NCI-H1092 (cell line): ENCODE results near the gene EXOC3L4.
"Not testable (repeated sequence)": the region's sequence is repeated elsewhere in the genome, so short reads cannot be mapped to it uniquely, and the experiment has no call there.

Experiments
- DNase-seq: peaks from one replicate; lab custom pipeline; 2025; lab: John Stamatoyannopoulos, UW

EXOC3L4 gene

GRCh38 chr14:103105580-103106150, 11.1 kb downstream of the EXOC3L4 start:
- DNase-seq, result no peak

DNA sequence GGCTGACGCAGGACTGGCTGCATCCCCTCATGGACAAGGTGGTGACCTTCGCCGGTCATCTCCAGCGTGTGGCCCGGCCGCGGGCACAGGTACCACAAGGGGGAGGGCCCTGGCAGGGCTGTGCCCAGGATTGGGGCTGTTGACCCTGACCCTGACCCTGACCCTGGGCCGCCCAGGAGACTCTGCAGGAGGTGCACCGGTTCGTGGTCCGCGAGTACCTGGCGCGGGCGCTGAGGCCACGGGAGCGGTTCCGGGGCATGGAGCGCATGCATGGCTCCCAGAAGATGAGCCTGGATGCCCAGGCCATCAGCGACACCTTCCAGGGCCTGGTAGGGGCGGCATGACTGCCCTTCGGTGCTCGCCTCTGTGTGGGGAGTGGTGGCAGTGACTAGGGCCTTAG, 12.9 kb downstream of the EXOC3L4 start:
- no peak for DNase-seq

GRCh38 chr14:103107941-103108748, 13.6 kb downstream of the EXOC3L4 start:
- no peak for DNase-seq

GRCh38 chr14:103108749-103109207, 14.3 kb downstream of the EXOC3L4 start:
- DNase-seq, result no peak

- no peak for DNase-seq
Observed at GRCh38 chr14:103109535-103110441, 15.3 kb downstream of the EXOC3L4 start.

DNA sequence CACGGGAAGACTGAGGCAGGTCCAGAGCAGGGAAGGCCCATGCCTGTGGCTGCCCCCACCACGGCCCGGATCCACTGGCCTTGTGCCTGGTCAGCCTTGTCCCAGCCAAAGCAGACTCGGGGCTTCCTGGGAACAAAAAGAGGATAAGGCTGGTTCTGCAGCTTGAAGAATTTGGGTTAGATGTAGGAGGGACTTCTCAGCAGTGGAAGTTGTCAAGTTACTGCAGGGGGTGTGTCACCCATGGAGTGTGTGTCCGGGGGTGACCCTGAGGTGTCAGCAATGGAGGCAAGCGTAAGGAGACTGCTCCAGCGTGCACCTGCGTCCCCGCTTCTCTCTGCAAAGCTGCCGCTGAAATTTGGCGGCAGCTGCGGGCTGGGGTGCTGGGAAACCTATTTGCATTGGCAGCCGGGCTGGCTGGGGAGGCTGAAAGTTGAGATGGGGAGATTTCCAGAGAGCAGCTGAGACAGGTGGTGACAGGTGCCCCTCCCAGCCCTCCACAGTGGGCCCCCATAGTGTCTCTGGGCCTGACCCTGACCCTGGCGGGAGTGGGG, 16.2 kb downstream of the EXOC3L4 start:
- peak; percentile 39 for DNase-seq

GRCh38 chr14:103111232-103111868, 16.8 kb downstream of the EXOC3L4 start:
- no peak for DNase-seq

DNA sequence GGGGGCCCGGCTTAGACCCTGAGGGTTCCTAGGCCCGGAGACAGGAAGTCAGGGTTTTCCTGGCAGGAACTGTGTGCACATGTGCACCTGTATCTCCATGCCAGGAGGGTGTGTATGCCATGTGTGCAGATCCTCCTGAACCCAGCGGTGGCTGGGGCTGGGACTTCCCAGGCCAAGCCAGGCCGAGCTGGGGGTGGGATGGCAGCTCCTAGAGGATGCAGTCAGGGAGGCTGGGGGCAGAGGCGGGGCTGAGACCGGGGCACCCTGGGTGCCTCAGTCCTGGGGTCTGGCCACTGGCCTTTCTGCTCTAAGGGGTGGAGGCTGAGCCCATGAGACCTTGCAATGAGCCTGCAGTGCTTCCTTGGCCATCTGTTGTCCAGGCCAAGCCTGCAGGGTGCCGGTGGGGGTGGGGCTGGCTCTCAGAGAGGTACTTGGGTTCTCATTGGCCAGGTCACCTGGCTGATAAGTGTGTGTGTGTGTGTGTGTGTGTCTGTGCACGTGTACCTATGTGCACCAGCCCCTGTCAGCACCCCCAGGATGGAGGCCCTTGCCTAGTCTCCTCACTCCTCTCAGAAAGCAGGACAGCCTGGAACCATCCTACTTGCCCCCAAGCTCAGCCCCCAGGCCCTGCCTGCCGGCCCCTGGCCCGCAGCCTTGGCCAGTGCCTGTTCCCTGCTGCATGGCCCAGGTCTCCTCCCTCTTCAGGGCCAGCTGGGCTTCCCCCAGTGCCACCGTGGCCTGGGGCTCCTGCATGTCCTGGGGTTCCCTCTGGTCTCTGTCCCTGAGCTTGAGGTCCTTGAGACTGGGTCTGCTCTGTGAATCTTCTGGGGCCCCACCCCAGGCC, 18.1 kb downstream of the EXOC3L4 start:
- no peak for DNase-seq

DNA sequence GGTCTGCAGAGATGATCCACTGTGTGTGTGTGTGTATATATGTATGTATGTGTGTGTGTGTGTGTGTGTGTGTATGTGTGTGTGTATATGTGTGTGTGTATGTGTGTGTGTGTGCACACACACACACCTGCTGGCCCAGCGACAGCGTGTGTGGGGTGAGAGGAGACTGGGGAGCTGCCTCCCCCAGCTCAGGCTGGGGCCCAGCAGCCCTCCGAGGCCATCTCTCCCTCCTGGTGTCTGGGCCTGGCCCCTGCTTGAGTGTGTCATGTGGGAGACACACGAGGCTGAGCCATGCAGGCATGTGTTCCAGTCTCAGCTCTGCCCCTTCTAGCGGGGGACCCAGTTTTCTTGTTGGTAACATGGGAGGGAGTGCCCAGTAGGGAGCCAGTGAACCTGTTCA, 18.8 kb downstream of the EXOC3L4 start:
- DNase-seq, result no peak

DNA sequence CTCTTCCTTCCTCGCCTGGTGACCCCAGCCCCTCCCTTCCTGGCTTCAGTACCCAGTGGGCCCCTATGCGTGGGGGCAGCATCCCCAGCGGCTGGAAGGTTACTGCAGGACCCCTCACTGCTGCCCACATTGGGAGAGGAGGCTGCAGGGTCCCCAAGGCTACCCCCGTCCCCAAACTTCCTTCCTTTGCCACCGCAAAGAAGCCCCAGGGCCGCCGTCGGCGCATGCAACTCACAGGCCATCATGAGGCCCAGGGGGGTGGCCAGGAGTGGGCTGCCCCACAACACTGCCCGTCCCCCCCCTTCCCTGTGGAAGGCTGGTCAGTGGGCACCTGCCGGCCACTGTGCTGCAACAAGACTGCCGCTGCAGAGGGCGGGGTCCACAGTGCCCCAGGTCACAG, 19.2 kb downstream of the EXOC3L4 start:
- no peak for DNase-seq

DNA sequence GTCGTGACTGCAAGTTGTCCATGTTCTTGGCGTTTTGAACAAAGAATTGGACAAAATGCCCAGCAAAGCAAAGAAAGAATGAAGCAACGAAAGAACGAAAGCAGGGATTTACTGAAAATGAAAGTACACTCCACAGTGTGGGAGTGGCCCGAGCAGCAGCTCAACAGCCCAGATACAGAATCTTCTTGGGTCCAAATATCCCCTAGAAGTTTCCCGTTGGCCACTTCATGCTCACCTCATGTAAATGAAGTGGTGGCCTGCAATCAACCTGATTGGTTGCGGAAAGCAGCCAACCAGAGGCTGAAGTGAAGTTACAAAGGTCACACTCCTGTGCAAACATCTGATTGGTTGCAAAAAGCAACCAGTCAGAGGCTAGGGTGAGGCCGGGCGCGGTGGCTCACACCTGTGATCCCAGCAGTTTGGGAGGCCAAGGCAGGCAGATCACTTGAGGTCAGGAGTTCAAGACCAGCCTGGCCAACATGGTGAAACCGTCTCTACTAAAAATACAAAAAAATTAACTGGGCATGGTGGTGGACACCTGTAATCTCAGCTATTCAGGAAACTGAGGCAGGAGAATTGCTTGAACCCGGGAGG, 20.7 kb downstream of the EXOC3L4 start:
- DNase-seq, result not testable (repeated sequence)

DNA sequence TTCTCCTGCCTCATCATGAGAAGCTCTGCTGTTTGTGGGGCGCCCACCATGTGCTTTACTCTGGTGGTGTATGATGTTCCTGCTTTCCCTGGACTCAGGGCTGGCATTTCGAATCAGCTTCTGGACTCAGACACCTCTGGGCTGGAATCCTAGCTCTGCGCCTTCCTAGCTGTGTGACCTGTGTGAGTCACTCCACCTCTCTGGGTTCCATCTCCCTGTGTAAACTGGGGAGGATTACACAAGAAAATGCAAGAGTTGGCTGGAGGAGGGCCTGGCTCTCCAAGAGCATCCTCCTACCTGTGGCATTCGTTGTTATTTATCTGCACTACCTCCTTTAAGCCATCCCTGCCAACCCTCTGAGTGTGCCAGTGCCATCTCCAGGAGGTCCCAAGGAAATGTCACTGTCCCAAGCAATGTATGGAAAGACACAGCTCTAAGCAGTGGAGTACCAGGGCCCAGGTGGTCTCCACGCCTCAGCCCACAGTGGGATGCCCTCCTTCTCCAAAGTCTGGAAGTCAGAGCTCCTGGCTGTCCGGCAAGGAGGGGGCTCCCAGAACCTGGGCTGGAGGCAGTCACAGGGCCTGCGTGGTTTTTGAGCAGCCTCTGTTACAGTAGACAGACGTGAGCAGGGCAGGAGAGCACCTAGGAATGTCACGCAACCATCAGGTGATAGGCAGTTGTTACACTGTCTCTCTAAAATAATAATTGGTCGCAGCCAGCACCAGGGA, 21.5 kb downstream of the EXOC3L4 start:
- DNase-seq, result no peak

DNA sequence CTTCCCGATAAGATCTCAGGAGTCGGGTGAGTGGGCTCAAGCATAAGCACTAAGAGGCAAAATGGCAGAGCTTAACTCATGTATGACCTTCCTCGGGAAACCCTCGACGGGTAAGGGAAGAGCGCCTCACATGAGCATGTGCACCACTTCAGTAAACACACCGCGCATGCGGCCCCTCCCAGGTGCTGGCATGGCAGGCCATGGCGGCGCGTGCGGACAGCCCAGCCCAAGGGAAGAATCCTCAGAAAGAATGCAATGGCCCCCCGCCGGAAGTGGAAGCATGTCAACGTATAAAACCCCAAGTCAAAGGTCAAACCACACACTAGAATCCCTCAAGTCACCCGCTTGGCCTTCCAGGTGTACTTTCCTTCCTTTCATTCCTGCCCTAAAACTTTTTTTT, 22.1 kb downstream of the EXOC3L4 start:
- DNase-seq, result no peak

DNA sequence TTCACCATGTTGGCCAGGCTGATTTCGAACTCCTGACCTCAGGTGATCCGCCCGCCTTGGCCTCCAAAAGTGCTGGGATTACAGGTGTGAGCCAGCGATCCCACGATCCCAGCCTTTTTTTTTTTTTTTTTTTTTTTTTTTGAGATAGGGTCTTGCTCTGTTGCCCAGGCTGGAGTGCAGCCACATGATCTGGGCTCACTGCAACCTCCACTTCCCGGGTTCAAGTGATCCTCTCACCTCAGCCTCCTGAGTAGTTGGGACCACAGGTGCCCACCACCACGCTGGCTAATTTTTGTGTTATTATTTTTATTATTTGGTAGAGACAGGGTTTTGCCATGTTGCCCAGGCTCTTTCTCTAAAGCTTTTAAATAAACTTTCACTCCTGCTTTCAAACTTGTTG, 23.0 kb downstream of the EXOC3L4 start:
- not testable (repeated sequence) for DNase-seq

GRCh38 chr14:103118018-103118662, 23.6 kb downstream of the EXOC3L4 start:
- DNase-seq, result peak; percentile 18

- no peak for DNase-seq
Observed at GRCh38 chr14:103118663-103119404, 24.3 kb downstream of the EXOC3L4 start.

GRCh38 chr14:103119527-103119926, 25.0 kb downstream of the EXOC3L4 start:
- DNase-seq, result not testable (repeated sequence)

- peak; percentile 43 for DNase-seq
Observed at GRCh38 chr14:103121121-103121845, 26.8 kb downstream of the EXOC3L4 start.
